Activated T-helper 2 cell treated with anti-CD3 and anti-CD28 coated beads, Interferon-gamma antibody, Interleukin-2, Interleukin-4, amounts not matched to agents 10 μg/mL and 5 μg/mL and 100 μg/mL, durations not matched to agents 14 hours and 24 hours and 36 hours (primary cell): ENCODE data around the gene EIF3B. TPM values are rescaled to one million over a fixed set of nuclear protein-coding genes. Genes with fewer than 3 reads are reported as not detected.

Experiments
- DNase-seq: peaks from one replicate; pipeline ENCODE4 v3.0.0; 2021; ENCODE audit warnings: low spot score
- H3K27ac Mint-ChIP-seq: one replicate; pipeline ENCODE4 v1.8.0; 2021; ENCODE audit warnings: mixed read lengths
- H3K27me3 Mint-ChIP-seq: one replicate; pipeline ENCODE4 v1.8.0; 2021; ENCODE audit warnings: low read depth, mixed read lengths
- H3K36me3 Mint-ChIP-seq: one replicate; pipeline ENCODE4 v1.8.0; 2021; ENCODE audit warnings: low read depth, mixed read lengths
- H3K4me1 Mint-ChIP-seq: one replicate; pipeline ENCODE4 v1.8.0; 2021; ENCODE audit warnings: low read depth, mixed read lengths
- H3K4me3 Mint-ChIP-seq: one replicate; pipeline ENCODE4 v1.8.0; 2021; ENCODE audit warnings: low read depth, mild to moderate bottlenecking, moderate library complexity, mixed read lengths
- H3K9me3 Mint-ChIP-seq: one replicate; pipeline ENCODE4 v1.8.0; 2021; ENCODE audit warnings: mixed read lengths
- intact Hi-C: fragments of 100-400 bp; cut with micrococcal nuclease; formaldehyde crosslinking; loops from one replicate; pipeline ENCODE4 v1.15.1; 2023
- total RNA-seq: library from RNA; stranded (reverse); gene quantifications from 2 replicates; pipeline ENCODE4 v1.2.3, GENCODE V29; 2022

EIF3B gene
- total RNA-seq, 1 donor from 2014 or later, result 242 TPM

DNA sequence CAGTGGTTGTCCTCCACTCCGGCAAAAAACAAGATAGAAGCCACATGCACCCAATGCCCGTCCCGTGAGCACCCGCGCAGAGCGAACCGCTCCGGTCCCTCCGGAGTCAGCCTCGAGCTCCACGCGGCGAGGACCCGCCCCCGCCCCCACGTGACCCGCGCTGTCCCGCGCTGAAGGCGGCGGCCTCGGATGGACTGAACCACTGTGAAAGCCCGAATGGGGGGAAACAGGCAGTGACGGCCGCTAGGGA, 766 bp upstream of the EIF3B start:
- intact Hi-C loops, result loop anchor here (1.0 kb wide), 1 partner anchor 49 kb away; the partner anchor contains the start of gene CHST12
- H3K9me3 Mint-ChIP-seq, result no peaks in the 10 kb centered on the region
- peak; percentile 87 for DNase-seq
- H3K36me3 Mint-ChIP-seq, result peaks cover 26% of the 10 kb centered on the region
- peak overlapping the region; percentile 90 for H3K4me3 Mint-ChIP-seq
- peak overlapping the region; percentile 98 for H3K27ac Mint-ChIP-seq
- peaks cover 8% of the 10 kb centered on the region for H3K4me1 Mint-ChIP-seq
- H3K27me3 Mint-ChIP-seq, result no peaks in the 10 kb centered on the region

GRCh38 chr7:2354939-2355704, 495 bp downstream of the EIF3B start:
- intact Hi-C loops, result loop anchor here (1.0 kb wide), 2 partner anchors 41 to 48 kb away; partner anchors contain the start of genes CHST12 and SNX8
- Mint-ChIP-seq H3K27ac (peak overlapping the region; percentile 98), H3K9me3 (no peaks in the 10 kb centered on the region), H3K4me1 (peaks cover 11% of the 10 kb centered on the region), H3K4me3 (peak overlapping the region; percentile 90), H3K27me3 (no peaks in the 10 kb centered on the region), H3K36me3 (peaks cover 39% of the 10 kb centered on the region)
- DNase-seq, result no peak

DNA sequence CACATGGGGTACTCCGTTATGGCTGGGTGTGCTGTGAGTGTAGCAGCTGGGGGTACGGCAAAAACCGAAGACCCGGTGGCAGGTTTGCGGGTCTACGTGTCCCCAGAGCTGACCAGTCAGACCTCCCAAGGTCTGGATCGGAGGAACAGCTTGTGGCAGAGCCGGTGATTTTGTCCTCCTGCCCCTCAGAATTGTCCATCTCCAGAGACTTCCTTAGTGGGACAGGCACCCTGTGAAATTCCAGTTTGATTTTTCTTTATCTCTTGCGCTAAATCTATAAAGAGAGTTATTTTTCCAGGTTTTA, 1.0 kb downstream of the EIF3B start:
- Mint-ChIP-seq H3K4me3 (peak overlapping the region; percentile 85), H3K9me3 (no peaks in the 10 kb centered on the region), H3K36me3 (peaks cover 44% of the 10 kb centered on the region), H3K27me3 (no peaks in the 10 kb centered on the region), H3K4me1 (peaks cover 13% of the 10 kb centered on the region), H3K27ac (peak overlapping the region; percentile 55)
- intact Hi-C loops, result loop anchor here (1.0 kb wide), 1 partner anchor 41 kb away; the partner anchor contains the start of gene SNX8
- DNase-seq, result no peak

GRCh38 chr7:2357165-2357564, 2.5 kb downstream of the EIF3B start:
- no peaks in the 10 kb centered on the region for H3K9me3 Mint-ChIP-seq
- H3K27me3 Mint-ChIP-seq, result no peaks in the 10 kb centered on the region
- intact Hi-C loops, result no loop called here
- H3K27ac Mint-ChIP-seq, result no peak overlapping the region
- peak overlapping the region; percentile 54 for H3K4me3 Mint-ChIP-seq
- no peak for DNase-seq
- H3K36me3 Mint-ChIP-seq, result peaks cover 55% of the 10 kb centered on the region
- H3K4me1 Mint-ChIP-seq, result peaks cover 12% of the 10 kb centered on the region

DNA sequence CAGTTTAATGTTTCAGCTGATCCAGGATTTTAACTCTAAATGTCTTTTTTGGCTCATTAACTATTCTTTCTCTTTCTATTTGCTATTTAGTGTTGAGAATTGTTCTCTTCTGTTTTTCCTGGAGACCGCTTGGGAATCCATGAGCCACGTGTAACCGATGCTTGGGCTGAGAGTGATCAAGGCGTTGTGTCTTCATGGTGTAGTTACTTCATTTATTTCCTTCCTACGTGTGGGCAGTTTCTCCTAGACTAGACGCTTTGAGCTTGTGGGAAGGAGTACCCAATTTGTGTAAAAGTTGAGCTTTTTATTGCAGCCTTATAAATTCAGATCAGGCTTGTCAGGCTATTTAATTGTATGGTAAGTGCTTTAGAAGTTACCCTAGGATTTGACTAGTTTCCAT, 2.9 kb downstream of the EIF3B start:
- Mint-ChIP-seq H3K4me1 (peaks cover 11% of the 10 kb centered on the region), H3K9me3 (no peaks in the 10 kb centered on the region), H3K27ac (peak overlapping the region; percentile 36), H3K36me3 (peaks cover 59% of the 10 kb centered on the region), H3K4me3 (peak overlapping the region; percentile 45), H3K27me3 (no peaks in the 10 kb centered on the region)
- DNase-seq, result no peak
- intact Hi-C loops, result no loop called here

DNA sequence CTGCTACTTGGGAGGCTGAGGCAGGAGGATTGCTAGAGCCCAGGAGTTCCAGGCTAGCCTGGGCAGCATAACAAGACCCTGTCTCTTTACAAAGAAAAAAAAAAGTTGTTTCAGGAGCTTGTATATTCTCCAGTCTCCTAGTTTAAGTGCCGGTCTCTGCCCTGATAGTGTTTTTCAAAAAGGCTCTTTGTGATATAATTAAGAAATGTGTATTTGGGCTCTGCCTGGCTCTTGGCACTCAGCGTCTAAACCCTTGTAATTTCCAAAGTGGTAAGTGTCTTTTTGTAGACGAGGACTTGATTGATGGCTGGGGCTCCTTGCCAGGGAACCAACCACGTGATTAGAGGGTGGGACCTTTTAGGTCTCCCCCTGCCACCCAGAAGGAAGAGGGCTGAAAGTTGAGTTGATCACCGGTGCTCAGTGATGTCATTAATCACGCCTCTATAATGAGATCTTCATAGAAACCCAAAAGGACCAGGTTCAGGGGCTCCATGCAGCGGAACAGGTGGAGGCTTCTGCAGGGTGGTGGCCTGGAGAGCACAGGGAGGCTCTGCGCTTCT, 4.4 kb downstream of the EIF3B start:
- Mint-ChIP-seq H3K9me3 (no peaks in the 10 kb centered on the region), H3K36me3 (peaks cover 72% of the 10 kb centered on the region), H3K27me3 (no peaks in the 10 kb centered on the region), H3K27ac (no peak overlapping the region), H3K4me3 (no peak overlapping the region), H3K4me1 (peaks cover 9% of the 10 kb centered on the region)
- intact Hi-C loops, result no loop called here
- DNase-seq, result no peak

- Mint-ChIP-seq H3K4me3 (no peak overlapping the region), H3K36me3 (peaks cover 78% of the 10 kb centered on the region), H3K9me3 (no peaks in the 10 kb centered on the region), H3K27me3 (no peaks in the 10 kb centered on the region), H3K4me1 (peaks cover 10% of the 10 kb centered on the region), H3K27ac (no peak overlapping the region)
- intact Hi-C loops, result no loop called here
- no peak for DNase-seq
These were observed 5.0 kb downstream of the EIF3B start for GRCh38 chr7:2359610-2360009.

DNA sequence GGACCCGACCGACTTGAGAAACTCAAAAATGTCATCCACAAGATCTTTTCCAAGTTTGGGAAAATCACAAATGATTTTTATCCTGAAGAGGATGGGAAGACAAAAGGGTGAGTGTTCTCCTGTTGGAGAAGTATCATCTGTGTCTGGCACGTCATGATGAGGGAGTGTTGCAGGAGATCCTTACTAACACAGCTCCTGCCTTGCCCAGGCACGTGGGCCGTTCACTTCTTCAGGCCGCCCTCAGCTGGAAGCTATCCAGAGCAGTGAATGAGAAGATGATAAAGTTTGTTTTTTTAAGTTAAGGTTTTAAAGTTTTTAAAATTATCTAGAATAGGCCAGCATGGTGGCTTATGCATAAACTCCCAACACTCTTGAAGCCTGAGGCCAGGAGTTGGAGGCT, 6.2 kb downstream of the EIF3B start:
- Mint-ChIP-seq H3K9me3 (no peaks in the 10 kb centered on the region), H3K27ac (no peak overlapping the region), H3K36me3 (peaks cover 84% of the 10 kb centered on the region), H3K4me1 (peaks cover 10% of the 10 kb centered on the region), H3K27me3 (no peaks in the 10 kb centered on the region), H3K4me3 (no peak overlapping the region)
- DNase-seq, result no peak
- intact Hi-C loops, result no loop called here

- intact Hi-C loops, result no loop called here
- no peak for DNase-seq
- peaks cover 90% of the 10 kb centered on the region for H3K36me3 Mint-ChIP-seq
- H3K4me1 Mint-ChIP-seq, result peaks cover 8% of the 10 kb centered on the region
- H3K4me3 Mint-ChIP-seq, result no peak overlapping the region
- no peaks in the 10 kb centered on the region for H3K9me3 Mint-ChIP-seq
- no peak overlapping the region for H3K27ac Mint-ChIP-seq
- no peaks in the 10 kb centered on the region for H3K27me3 Mint-ChIP-seq
These were observed 7.9 kb downstream of the EIF3B start for GRCh38 chr7:2362385-2363088.

DNA sequence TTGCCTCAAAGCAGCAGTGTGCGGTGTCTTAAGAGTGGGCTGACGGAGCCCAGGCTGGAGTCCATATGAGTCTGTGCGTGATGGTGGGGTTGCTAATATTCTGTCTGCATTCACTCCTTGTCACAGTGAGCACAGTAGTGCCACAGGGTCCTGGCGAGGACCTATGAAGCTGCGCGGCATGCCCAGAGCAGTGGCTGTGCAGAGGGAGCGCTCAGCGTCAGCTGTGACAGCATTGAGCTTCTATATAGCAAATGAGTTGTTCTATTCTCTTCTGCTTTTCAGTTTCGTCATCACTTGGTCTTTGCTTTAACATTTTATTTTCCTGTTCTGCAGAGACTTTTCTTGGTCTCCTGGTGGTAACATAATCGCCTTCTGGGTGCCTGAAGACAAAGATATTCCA, 14.5 kb downstream of the EIF3B start:
- peaks cover 85% of the 10 kb centered on the region for H3K36me3 Mint-ChIP-seq
- intact Hi-C loops, result no loop called here
- peaks cover under 1% of the 10 kb centered on the region for H3K4me1 Mint-ChIP-seq
- no peak for DNase-seq
- no peak overlapping the region for H3K27ac Mint-ChIP-seq
- no peaks in the 10 kb centered on the region for H3K27me3 Mint-ChIP-seq
- H3K9me3 Mint-ChIP-seq, result no peaks in the 10 kb centered on the region
- no peak overlapping the region for H3K4me3 Mint-ChIP-seq

GRCh38 chr7:2371329-2371728, 16.7 kb downstream of the EIF3B start:
- Mint-ChIP-seq H3K4me3 (no peak overlapping the region), H3K27me3 (no peaks in the 10 kb centered on the region), H3K27ac (no peak overlapping the region), H3K9me3 (no peaks in the 10 kb centered on the region), H3K36me3 (peaks cover 88% of the 10 kb centered on the region), H3K4me1 (no peaks in the 10 kb centered on the region)
- intact Hi-C loops, result no loop called here
- DNase-seq, result no peak

- Mint-ChIP-seq H3K4me1 (no peaks in the 10 kb centered on the region), H3K4me3 (no peak overlapping the region), H3K36me3 (peaks cover 85% of the 10 kb centered on the region), H3K9me3 (no peaks in the 10 kb centered on the region), H3K27ac (no peak overlapping the region), H3K27me3 (no peaks in the 10 kb centered on the region)
- no peak for DNase-seq
- intact Hi-C loops, result no loop called here
These were observed 18.1 kb downstream of the EIF3B start for GRCh38 chr7:2372724-2373123.

DNA sequence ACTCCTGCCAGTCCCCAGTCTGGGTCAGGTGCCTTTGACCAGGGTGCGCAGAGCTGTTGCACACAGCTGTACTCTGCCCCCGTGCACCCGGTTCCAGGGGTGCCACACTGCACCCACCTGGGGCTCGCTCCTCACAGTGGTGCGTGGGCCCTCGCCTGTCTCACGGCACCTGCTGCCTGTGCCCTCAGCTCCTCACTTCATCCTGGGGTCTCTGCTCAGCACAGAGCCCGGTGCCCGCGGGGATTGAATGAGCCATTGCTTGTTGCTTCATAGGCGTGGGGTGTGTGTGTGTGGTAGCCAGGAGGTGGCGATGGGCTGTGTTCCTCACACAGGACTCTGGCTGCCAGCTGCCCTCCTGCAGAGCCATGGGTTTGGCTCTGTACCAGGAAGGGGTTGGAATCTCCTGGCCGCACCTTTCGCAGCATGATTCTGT, 18.5 kb downstream of the EIF3B start:
- Mint-ChIP-seq H3K4me3 (no peak overlapping the region), H3K27me3 (no peaks in the 10 kb centered on the region), H3K27ac (no peak overlapping the region), H3K4me1 (no peaks in the 10 kb centered on the region), H3K36me3 (peaks cover 83% of the 10 kb centered on the region), H3K9me3 (no peaks in the 10 kb centered on the region)
- intact Hi-C loops, result no loop called here
- DNase-seq, result no peak
